GM13976 (cell line): ENCODE results near the gene HAND2.

Experiments
- DNase-seq: peaks from one replicate; pipeline ENCODE4 v3.0.0; 2012; ENCODE audit warnings: low spot score
- CTCF ChIP-seq: IDR thresholded peaks from 2 replicates; pipeline ENCODE4 v1.5.1; 2012; ENCODE audit warnings: borderline replicate concordance, mild to moderate bottlenecking; ENCODE audit not compliant: insufficient read depth; ENCODE audit errors: extremely low read depth, missing control alignments, control extremely low read depth
- in situ Hi-C: fragments of 300-500 bp; cut with MboI; formaldehyde crosslinking; loops from one replicate; pipeline ENCODE4 v1.12.0; 2022; ENCODE audit warnings: low sequenced_read_pairs, mixed read lengths, inconsistent platforms; ENCODE audit not compliant: unreplicated experiment

HAND2 gene

GRCh38 chr4:173547889-173548288 is 17.9 kb upstream of the HAND2 start:
- DNase-seq = no peak
- TF ChIP-seq CTCF = no peak

GRCh38 chr4:173546776-173547175 is 16.7 kb upstream of the HAND2 start:
- no peak for DNase-seq
- TF ChIP-seq CTCF = no peak
- in situ Hi-C loops = no loop called here

More at GRCh38 chr4:173547889-173548288, 17.9 kb upstream of the HAND2 start:
- in situ Hi-C loops = no loop called here

GRCh38 chr4:173545440-173545839 is 15.4 kb upstream of the HAND2 start:
- TF ChIP-seq CTCF = no peak
- in situ Hi-C loops = no loop called here
- DNase-seq = no peak

GRCh38 chr4:173543266-173543665 is 13.2 kb upstream of the HAND2 start:
- in situ Hi-C loops = no loop called here
- DNase-seq = no peak
- TF ChIP-seq CTCF = no peak

GRCh38 chr4:173539986-173540385 is 10.0 kb upstream of the HAND2 start:
- no peak for DNase-seq
- TF ChIP-seq CTCF = no peak
- in situ Hi-C loops = no loop called here

GRCh38 chr4:173538909-173539445 is 8.9 kb upstream of the HAND2 start:
- no peak for DNase-seq
- no peak for TF ChIP-seq CTCF
- in situ Hi-C loops = no loop called here
